GM06990 (cell line): Measurements from ENCODE around the gene KIZ.

Source experiments
- DNase-seq: peaks from one replicate; pipeline ENCODE4 v3.0.0-alpha.2; 2011; ENCODE audit not compliant: insufficient read length; ENCODE audit errors: extremely low read depth
- H3K27me3 ChIP-seq: replicated peaks from 2 replicates; pipeline ENCODE4 v1.6.0; 2011; ENCODE audit warnings: low read length; ENCODE audit not compliant: control insufficient read depth, insufficient read depth
- H3K36me3 ChIP-seq: 2 replicates; pipeline ENCODE4 v1.5.1; 2011; ENCODE audit warnings: low read length; ENCODE audit not compliant: control insufficient read depth, insufficient read depth
- H3K4me3 ChIP-seq: replicated peaks from 2 replicates; pipeline ENCODE4 v1.5.1; 2011; ENCODE audit warnings: low read depth, mild to moderate bottlenecking, control low read depth, low read length
- TF ChIP-seq, protein P1 (sequence below): IDR thresholded peaks from 2 replicates; pipeline ENCODE4 v1.5.1; 2011; ENCODE audit warnings: low read length, control low read depth, mild to moderate bottlenecking, inconsistent platforms; ENCODE audit not compliant: insufficient read depth, poor library complexity, severe bottlenecking

Gene KIZ

GRCh38 chr20:21291026-21291425, 165.1 kb downstream of the KIZ start:
- Histone ChIP-seq H3K36me3 (no peaks in the 10 kb centered on the region), H3K4me3 (no peak overlapping the region), H3K27me3 (no peaks in the 10 kb centered on the region)
- TF ChIP-seq, protein P1, sequence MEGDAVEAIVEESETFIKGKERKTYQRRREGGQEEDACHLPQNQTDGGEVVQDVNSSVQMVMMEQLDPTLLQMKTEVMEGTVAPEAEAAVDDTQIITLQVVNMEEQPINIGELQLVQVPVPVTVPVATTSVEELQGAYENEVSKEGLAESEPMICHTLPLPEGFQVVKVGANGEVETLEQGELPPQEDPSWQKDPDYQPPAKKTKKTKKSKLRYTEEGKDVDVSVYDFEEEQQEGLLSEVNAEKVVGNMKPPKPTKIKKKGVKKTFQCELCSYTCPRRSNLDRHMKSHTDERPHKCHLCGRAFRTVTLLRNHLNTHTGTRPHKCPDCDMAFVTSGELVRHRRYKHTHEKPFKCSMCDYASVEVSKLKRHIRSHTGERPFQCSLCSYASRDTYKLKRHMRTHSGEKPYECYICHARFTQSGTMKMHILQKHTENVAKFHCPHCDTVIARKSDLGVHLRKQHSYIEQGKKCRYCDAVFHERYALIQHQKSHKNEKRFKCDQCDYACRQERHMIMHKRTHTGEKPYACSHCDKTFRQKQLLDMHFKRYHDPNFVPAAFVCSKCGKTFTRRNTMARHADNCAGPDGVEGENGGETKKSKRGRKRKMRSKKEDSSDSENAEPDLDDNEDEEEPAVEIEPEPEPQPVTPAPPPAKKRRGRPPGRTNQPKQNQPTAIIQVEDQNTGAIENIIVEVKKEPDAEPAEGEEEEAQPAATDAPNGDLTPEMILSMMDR: no peak
- DNase-seq: no peak

DNA sequence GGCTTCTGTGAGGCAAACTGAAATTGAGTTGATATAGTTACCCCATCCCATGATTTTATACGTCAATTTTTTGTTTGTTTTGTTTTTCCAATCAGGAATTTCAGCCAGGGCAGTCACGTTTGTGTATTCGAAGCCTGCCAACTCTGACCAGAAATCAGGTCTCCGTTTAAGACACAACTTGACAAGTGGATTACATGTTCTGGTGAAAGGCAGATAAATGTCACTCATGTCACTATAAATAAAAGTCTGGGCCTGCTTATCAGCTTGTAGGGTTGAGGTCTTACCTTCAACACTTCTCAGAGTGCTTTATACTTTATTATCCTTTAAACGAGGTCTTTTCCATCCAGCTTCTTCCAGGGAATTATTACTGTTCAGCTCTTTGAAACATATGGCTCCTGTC, 168.9 kb downstream of the KIZ start:
- Histone ChIP-seq H3K4me3 (no peak overlapping the region), H3K27me3 (no peaks in the 10 kb centered on the region), H3K36me3 (no peaks in the 10 kb centered on the region)
- TF ChIP-seq, protein P1: no peak
- DNase-seq: no peak
